OCI-LY7 (cell line): ENCODE results near the gene ZNF138.

Source experiments
- CTCF ChIP-seq: fragments of 200-600 bp; sonication (generic); conservative IDR thresholded peaks from 2 replicates; pipeline ENCODE4 v1.5.1; 2014; ENCODE audit warnings: mild to moderate bottlenecking, antibody characterized with exemption, low read length, moderate library complexity, mixed read lengths
- EZH2phosphoT487 ChIP-seq: fragments of 200-600 bp; sonication (generic); IDR thresholded peaks from 2 replicates; pipeline ENCODE4 v1.6.1; 2018; ENCODE audit warnings: low read depth, borderline replicate concordance, mild to moderate bottlenecking, mixed run types, antibody characterized with exemption, low read length, moderate library complexity, mixed read lengths

- no peak for TF ChIP-seq EZH2phosphoT487
- no peak for TF ChIP-seq CTCF
Measured at GRCh38 chr7:64879800-64880199, 85.6 kb downstream of the ZNF138 start.
